Activated naive CD8-positive, alpha-beta T cell treated with anti-CD3 and anti-CD28 coated beads, Interleukin-2, amount 50 U/mL, for 24 hours (primary cell): ENCODE measurements around the gene CCNY.
"Not testable (repeated sequence)": the region's sequence is repeated elsewhere in the genome, so short reads cannot be mapped to it uniquely, and the experiment has no call there.

Experiments used
- ATAC-seq: fragments of 150-1000 bp; cut with Tn5 transposase; one replicate; pipeline ENCODE4 v1.10.0; 2021
- DNase-seq: peaks from one replicate; pipeline ENCODE4 v3.0.0; 2021
- H3K27ac Mint-ChIP-seq: one replicate; pipeline ENCODE4 v1.8.0; 2021; ENCODE audit warnings: mild to moderate bottlenecking, mixed read lengths
- H3K27me3 Mint-ChIP-seq: one replicate; pipeline ENCODE4 v1.8.0; 2021; ENCODE audit warnings: mixed read lengths
- H3K36me3 Mint-ChIP-seq: one replicate; pipeline ENCODE4 v1.8.0; 2021; ENCODE audit warnings: low read depth, mixed read lengths
- H3K4me1 Mint-ChIP-seq: one replicate; pipeline ENCODE4 v1.8.0; 2021; ENCODE audit warnings: mixed read lengths
- H3K4me3 Mint-ChIP-seq: one replicate; pipeline ENCODE4 v1.8.0; 2021; ENCODE audit warnings: mild to moderate bottlenecking, moderate library complexity, mixed read lengths
- H3K9me3 Mint-ChIP-seq: one replicate; pipeline ENCODE4 v1.8.0; 2021; ENCODE audit warnings: mixed read lengths

Gene CCNY

GRCh38 chr10:35336084-35336831 lies at the start of gene CCNY:
Gene CCNY, plus strand, starts transcription at chr10:35336509. Its CDS starts 545 bp downstream, at chr10:35337054.
- Mint-ChIP-seq H3K4me3 (peak within 1 kb of the TSS; percentile 92), H3K36me3 (peaks cover 9% of the 10 kb centered on the region), H3K4me1 (peaks cover 74% of the 10 kb centered on the region), H3K27ac (peak within 1 kb of the TSS; percentile 89), H3K9me3 (no peaks in the 10 kb centered on the region), H3K27me3 (no peaks in the 10 kb centered on the region)
- ATAC-seq (peak; percentile 64), DNase-seq (peak; percentile 82)

GRCh38 chr10:35289198-35289597 lies 47.1 kb upstream of the CCNY start:
- H3K4me3 Mint-ChIP-seq: no peak overlapping the region
- no peak for ATAC-seq
- no peaks in the 10 kb centered on the region for H3K4me1 Mint-ChIP-seq
- no peak overlapping the region for H3K27ac Mint-ChIP-seq
- H3K27me3 Mint-ChIP-seq: no peaks in the 10 kb centered on the region
- DNase-seq: no peak
- no peaks in the 10 kb centered on the region for H3K36me3 Mint-ChIP-seq
- H3K9me3 Mint-ChIP-seq: no peaks in the 10 kb centered on the region

- Mint-ChIP-seq H3K9me3 (no peaks in the 10 kb centered on the region), H3K4me1 (no peaks in the 10 kb centered on the region), H3K27me3 (peaks cover 8% of the 10 kb centered on the region), H3K27ac (no peak overlapping the region), H3K4me3 (no peak overlapping the region), H3K36me3 (no peaks in the 10 kb centered on the region)
- ATAC-seq: no peak
- no peak for DNase-seq
Measured at GRCh38 chr10:35294506-35294905, 41.8 kb upstream of the CCNY start.

GRCh38 chr10:35299016-35299415 lies 37.3 kb upstream of the CCNY start:
- H3K36me3 Mint-ChIP-seq: no peaks in the 10 kb centered on the region
- DNase-seq: no peak

GRCh38 chr10:35300063-35300699 lies 36.1 kb upstream of the CCNY start:
- Mint-ChIP-seq H3K9me3 (no peaks in the 10 kb centered on the region), H3K27me3 (peaks cover 14% of the 10 kb centered on the region), H3K36me3 (no peaks in the 10 kb centered on the region), H3K4me1 (no peaks in the 10 kb centered on the region), H3K27ac (no peak overlapping the region), H3K4me3 (no peak overlapping the region)
- DNase-seq (peak; percentile 9), ATAC-seq (no peak)

More at GRCh38 chr10:35299016-35299415, 37.3 kb upstream of the CCNY start:
- H3K27me3 Mint-ChIP-seq: peaks cover 10% of the 10 kb centered on the region
- no peaks in the 10 kb centered on the region for H3K4me1 Mint-ChIP-seq
- H3K9me3 Mint-ChIP-seq: no peaks in the 10 kb centered on the region
- ATAC-seq: no peak
- H3K27ac Mint-ChIP-seq: no peak overlapping the region
- H3K4me3 Mint-ChIP-seq: no peak overlapping the region

GRCh38 chr10:35304649-35305048 lies 31.7 kb upstream of the CCNY start:
- Mint-ChIP-seq H3K4me3 (no peak overlapping the region), H3K27ac (no peak overlapping the region), H3K27me3 (peaks cover 24% of the 10 kb centered on the region), H3K9me3 (no peaks in the 10 kb centered on the region), H3K4me1 (no peaks in the 10 kb centered on the region), H3K36me3 (no peaks in the 10 kb centered on the region)
- peak; percentile 28 for ATAC-seq
- DNase-seq: no peak

- DNase-seq: no peak
- no peaks in the 10 kb centered on the region for H3K4me1 Mint-ChIP-seq
- no peaks in the 10 kb centered on the region for H3K36me3 Mint-ChIP-seq
- H3K27me3 Mint-ChIP-seq: peaks cover 24% of the 10 kb centered on the region
- ATAC-seq: no peak
- H3K4me3 Mint-ChIP-seq: no peak overlapping the region
- H3K27ac Mint-ChIP-seq: no peak overlapping the region
- H3K9me3 Mint-ChIP-seq: no peaks in the 10 kb centered on the region
Measured at GRCh38 chr10:35306852-35307251, 29.5 kb upstream of the CCNY start.

GRCh38 chr10:35307297-35307696 lies 29.0 kb upstream of the CCNY start:
- H3K9me3 Mint-ChIP-seq: no peaks in the 10 kb centered on the region
- no peak overlapping the region for H3K27ac Mint-ChIP-seq
- DNase-seq (no peak), ATAC-seq (no peak)
- no peaks in the 10 kb centered on the region for H3K36me3 Mint-ChIP-seq
- H3K4me3 Mint-ChIP-seq: no peak overlapping the region
- H3K27me3 Mint-ChIP-seq: peaks cover 24% of the 10 kb centered on the region
- no peaks in the 10 kb centered on the region for H3K4me1 Mint-ChIP-seq

- Mint-ChIP-seq H3K4me3 (no peak overlapping the region), H3K9me3 (peaks cover 4% of the 10 kb centered on the region), H3K36me3 (no peaks in the 10 kb centered on the region), H3K27me3 (peaks cover 24% of the 10 kb centered on the region), H3K27ac (no peak overlapping the region), H3K4me1 (no peaks in the 10 kb centered on the region)
- ATAC-seq (no peak), DNase-seq (no peak)
Measured at GRCh38 chr10:35308809-35309208, 27.5 kb upstream of the CCNY start.

GRCh38 chr10:35314142-35314541 lies 22.2 kb upstream of the CCNY start:
- H3K27ac Mint-ChIP-seq, H3K4me3 Mint-ChIP-seq, H3K4me1 Mint-ChIP-seq, H3K27me3 Mint-ChIP-seq, ATAC-seq, DNase-seq: not testable (repeated sequence)
- Mint-ChIP-seq H3K36me3 (peaks cover 19% of the 10 kb centered on the region), H3K9me3 (peaks cover 21% of the 10 kb centered on the region)

GRCh38 chr10:35315235-35315634 lies 21.1 kb upstream of the CCNY start:
- not testable (repeated sequence) for ATAC-seq, DNase-seq, H3K27ac Mint-ChIP-seq, H3K4me3 Mint-ChIP-seq, H3K27me3 Mint-ChIP-seq, H3K4me1 Mint-ChIP-seq
- Mint-ChIP-seq H3K36me3 (peaks cover 19% of the 10 kb centered on the region), H3K9me3 (peaks cover 21% of the 10 kb centered on the region)

GRCh38 chr10:35316218-35316967 lies 19.9 kb upstream of the CCNY start:
- H3K27me3 Mint-ChIP-seq: no peaks in the 10 kb centered on the region
- peaks cover 22% of the 10 kb centered on the region for H3K36me3 Mint-ChIP-seq
- H3K9me3 Mint-ChIP-seq: peaks cover 21% of the 10 kb centered on the region
- no peaks in the 10 kb centered on the region for H3K4me1 Mint-ChIP-seq
- DNase-seq (no peak), ATAC-seq (no peak)
- no peak overlapping the region for H3K27ac Mint-ChIP-seq
- H3K4me3 Mint-ChIP-seq: no peak overlapping the region

GRCh38 chr10:35318551-35318950 lies 17.8 kb upstream of the CCNY start:
- no peak overlapping the region for H3K27ac Mint-ChIP-seq
- H3K4me1 Mint-ChIP-seq: no peaks in the 10 kb centered on the region
- DNase-seq (no peak), ATAC-seq (no peak)
- H3K9me3 Mint-ChIP-seq: peaks cover 23% of the 10 kb centered on the region
- H3K27me3 Mint-ChIP-seq: no peaks in the 10 kb centered on the region
- peaks cover 31% of the 10 kb centered on the region for H3K36me3 Mint-ChIP-seq
- H3K4me3 Mint-ChIP-seq: no peak overlapping the region

- Mint-ChIP-seq H3K36me3 (peaks cover 26% of the 10 kb centered on the region), H3K27ac (no peak overlapping the region), H3K4me3 (no peak overlapping the region), H3K4me1 (peaks cover 5% of the 10 kb centered on the region), H3K9me3 (peaks cover 10% of the 10 kb centered on the region), H3K27me3 (no peaks in the 10 kb centered on the region)
- ATAC-seq (no peak), DNase-seq (no peak)
Measured at GRCh38 chr10:35320341-35320740, 16.0 kb upstream of the CCNY start.

- Mint-ChIP-seq H3K4me1 (peaks cover 5% of the 10 kb centered on the region), H3K27ac (no peak overlapping the region)
Measured at GRCh38 chr10:35322636-35323035, 13.7 kb upstream of the CCNY start.

More at GRCh38 chr10:35322636-35323035, 13.7 kb upstream of the CCNY start:
- DNase-seq (no peak), ATAC-seq (no peak)
- peaks cover 18% of the 10 kb centered on the region for H3K36me3 Mint-ChIP-seq
- peaks cover 5% of the 10 kb centered on the region for H3K9me3 Mint-ChIP-seq
- no peak overlapping the region for H3K4me3 Mint-ChIP-seq
- no peaks in the 10 kb centered on the region for H3K27me3 Mint-ChIP-seq
